ENCODE data around the gene PKHD1. TPM values are rescaled to one million over a fixed set of nuclear protein-coding genes. Genes with fewer than 3 reads are reported as not detected.

PKHD1 gene
- total RNA-seq, 1 donor from 2014 or later = 0.32 TPM

GRCh38 chr6:51843456-51844056 lies 243.9 kb downstream of the PKHD1 start:
- DNase-seq (no peak), ATAC-seq (no peak)
- intact Hi-C loops (cut with DNase I) = no loop called here
- Histone ChIP-seq H3K4me1 (no peaks in the 10 kb centered on the region), H3K27ac (no peak overlapping the region), H3K4me3 (no peak overlapping the region), H3K9me3 (no peaks in the 10 kb centered on the region), H3K27me3 (no peaks in the 10 kb centered on the region), H3K36me3 (no peaks in the 10 kb centered on the region)
- TF ChIP-seq, protein P1, sequence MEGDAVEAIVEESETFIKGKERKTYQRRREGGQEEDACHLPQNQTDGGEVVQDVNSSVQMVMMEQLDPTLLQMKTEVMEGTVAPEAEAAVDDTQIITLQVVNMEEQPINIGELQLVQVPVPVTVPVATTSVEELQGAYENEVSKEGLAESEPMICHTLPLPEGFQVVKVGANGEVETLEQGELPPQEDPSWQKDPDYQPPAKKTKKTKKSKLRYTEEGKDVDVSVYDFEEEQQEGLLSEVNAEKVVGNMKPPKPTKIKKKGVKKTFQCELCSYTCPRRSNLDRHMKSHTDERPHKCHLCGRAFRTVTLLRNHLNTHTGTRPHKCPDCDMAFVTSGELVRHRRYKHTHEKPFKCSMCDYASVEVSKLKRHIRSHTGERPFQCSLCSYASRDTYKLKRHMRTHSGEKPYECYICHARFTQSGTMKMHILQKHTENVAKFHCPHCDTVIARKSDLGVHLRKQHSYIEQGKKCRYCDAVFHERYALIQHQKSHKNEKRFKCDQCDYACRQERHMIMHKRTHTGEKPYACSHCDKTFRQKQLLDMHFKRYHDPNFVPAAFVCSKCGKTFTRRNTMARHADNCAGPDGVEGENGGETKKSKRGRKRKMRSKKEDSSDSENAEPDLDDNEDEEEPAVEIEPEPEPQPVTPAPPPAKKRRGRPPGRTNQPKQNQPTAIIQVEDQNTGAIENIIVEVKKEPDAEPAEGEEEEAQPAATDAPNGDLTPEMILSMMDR (IDR thresholded peaks at IDR 0.05) = no peak

DNA sequence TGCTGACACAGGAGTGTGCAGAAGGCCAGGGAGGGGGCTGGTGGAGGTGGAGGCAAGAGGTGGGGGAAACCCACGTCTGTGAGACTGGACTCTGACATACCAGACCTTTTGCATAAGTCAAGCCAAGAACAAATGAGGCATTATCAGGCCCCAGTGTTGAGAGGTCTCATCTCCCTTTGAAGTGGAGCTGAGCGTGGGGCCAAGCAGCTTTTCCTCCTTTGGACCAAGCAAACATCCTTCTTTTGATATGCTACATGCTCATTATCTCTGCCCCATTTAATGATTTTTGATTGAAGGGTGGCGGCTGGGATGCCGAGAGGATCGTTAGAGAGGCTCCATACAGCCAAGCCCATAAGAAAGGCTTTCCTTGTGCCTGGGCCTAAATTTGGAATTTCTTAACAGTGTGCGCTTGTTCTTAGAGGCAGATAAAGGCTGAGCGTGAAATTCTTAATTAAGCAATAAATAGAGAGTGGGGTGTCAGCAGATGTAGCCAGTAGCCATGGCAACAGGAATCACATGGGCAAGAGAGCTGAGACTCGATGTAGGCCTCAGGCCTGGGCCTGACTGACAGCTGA lies 244.5 kb downstream of the PKHD1 start:
- DNase-seq (no peak), ATAC-seq (no peak)
- TF ChIP-seq, protein P1 (IDR thresholded peaks at IDR 0.05) = no peak
- H3K27ac ChIP-seq = no peak overlapping the region
- H3K9me3 ChIP-seq = no peaks in the 10 kb centered on the region
- H3K36me3 ChIP-seq = no peaks in the 10 kb centered on the region
- H3K27me3 ChIP-seq = no peaks in the 10 kb centered on the region
- intact Hi-C loops (cut with DNase I) = no loop called here
- H3K4me3 ChIP-seq = no peak overlapping the region
- no peaks in the 10 kb centered on the region for H3K4me1 ChIP-seq

- ATAC-seq (no peak), DNase-seq (no peak)
- Histone ChIP-seq H3K4me1 (no peaks in the 10 kb centered on the region), H3K36me3 (no peaks in the 10 kb centered on the region), H3K27me3 (no peaks in the 10 kb centered on the region), H3K27ac (no peak overlapping the region), H3K4me3 (no peak overlapping the region), H3K9me3 (no peaks in the 10 kb centered on the region)
- intact Hi-C loops (cut with DNase I) = no loop called here
- TF ChIP-seq, protein P1 (IDR thresholded peaks at IDR 0.05) = no peak
Measured at GRCh38 chr6:51842061-51842803, 245.2 kb downstream of the PKHD1 start.

- H3K36me3 ChIP-seq = no peaks in the 10 kb centered on the region
- no peak overlapping the region for H3K4me3 ChIP-seq
- no peak overlapping the region for H3K27ac ChIP-seq
- H3K27me3 ChIP-seq = no peaks in the 10 kb centered on the region
- ATAC-seq (no peak), DNase-seq (no peak)
- intact Hi-C loops (cut with DNase I) = no loop called here
- H3K4me1 ChIP-seq = no peaks in the 10 kb centered on the region
- TF ChIP-seq, protein P1 (IDR thresholded peaks at IDR 0.05) = no peak
- H3K9me3 ChIP-seq = no peaks in the 10 kb centered on the region
Measured at GRCh38 chr6:51841626-51842025, 245.8 kb downstream of the PKHD1 start.

DNA sequence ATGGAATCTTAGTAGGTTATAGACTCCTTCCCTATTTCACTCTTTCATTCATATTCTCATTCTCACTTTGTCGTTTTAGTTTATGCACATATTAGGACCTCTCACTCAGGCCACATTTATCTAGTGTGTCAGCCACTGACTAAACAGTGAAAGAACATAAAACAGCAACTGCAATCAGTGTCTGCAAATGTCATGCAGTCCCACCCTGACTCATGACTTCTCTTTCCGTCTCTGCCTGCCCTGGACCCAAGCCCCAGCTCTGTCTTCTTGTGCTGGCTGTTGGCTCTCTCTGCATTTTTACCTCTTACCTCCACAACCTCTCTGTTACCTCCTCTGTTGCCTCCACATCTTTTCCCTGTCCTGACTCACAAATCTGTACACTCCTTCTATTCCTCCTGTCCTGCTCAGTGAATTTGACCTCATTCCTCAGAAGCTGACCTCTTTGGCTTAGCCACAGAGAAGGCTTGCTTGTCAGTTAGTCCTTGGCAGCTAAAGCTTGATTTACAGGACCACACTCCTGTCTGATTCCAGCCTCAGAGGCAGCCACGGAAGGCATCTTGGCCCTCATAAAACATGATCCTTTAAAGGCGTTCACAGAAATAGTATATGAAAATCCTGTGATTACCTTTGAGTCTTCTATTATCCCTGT lies 247.6 kb downstream of the PKHD1 start:
- H3K9me3 ChIP-seq = no peaks in the 10 kb centered on the region
- H3K4me1 ChIP-seq = no peaks in the 10 kb centered on the region
- TF ChIP-seq, protein P1 (IDR thresholded peaks at IDR 0.05) = no peak
- H3K36me3 ChIP-seq = no peaks in the 10 kb centered on the region
- no peak overlapping the region for H3K27ac ChIP-seq
- intact Hi-C loops (cut with DNase I) = no loop called here
- no peak for ATAC-seq
- no peak overlapping the region for H3K4me3 ChIP-seq
- H3K27me3 ChIP-seq = no peaks in the 10 kb centered on the region
- DNase-seq = no peak
